Measurements from ENCODE around the gene ANTXR1.

The ANTXR1 gene

DNA sequence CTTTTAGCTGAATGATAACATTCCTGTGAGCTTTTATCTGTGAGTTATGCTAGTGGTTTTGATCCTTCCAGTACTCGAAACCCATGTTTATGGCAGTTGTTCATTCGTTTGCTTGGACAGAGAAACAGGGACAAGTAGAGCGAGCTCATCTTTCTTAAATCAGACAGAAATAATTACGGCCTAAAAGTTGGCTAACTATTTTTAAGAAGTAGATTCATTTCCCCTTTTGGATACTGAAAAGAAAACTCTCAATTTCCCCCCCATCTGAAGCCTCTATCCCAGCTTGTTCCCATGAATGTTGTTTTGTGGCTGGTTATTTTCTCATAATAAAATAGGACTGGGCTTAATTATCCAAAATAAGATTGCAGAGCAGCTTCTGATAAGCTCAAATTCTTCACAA is 67.1 kb downstream of the ANTXR1 start:
- no peaks in the 10 kb centered on the region for H4K20me1 ChIP-seq (ENCODE audit: insufficient read depth, low read length, poor library complexity, severe bottlenecking)
- H3K4me3 ChIP-seq (ENCODE audit: low read length, poor library complexity, severe bottlenecking), result no peak overlapping the region
- no peaks in the 10 kb centered on the region for H3K79me2 ChIP-seq (ENCODE audit: insufficient read depth, low read length)
- H3K9me3 ChIP-seq (ENCODE audit: insufficient read depth, low read depth, low read length), result no peaks in the 10 kb centered on the region
- H3K4me1 ChIP-seq (ENCODE audit: insufficient read depth, low read length, poor library complexity, severe bottlenecking), result no peaks in the 10 kb centered on the region
- H3K4me2 ChIP-seq (ENCODE audit: low read depth, low read length, poor library complexity, severe bottlenecking), result no peak overlapping the region
- H2AFZ ChIP-seq (ENCODE audit: low read length), result no peak overlapping the region
- no peaks in the 10 kb centered on the region for H3F3A ChIP-seq (ENCODE audit: low read depth)
- no peak overlapping the region for H3K9ac ChIP-seq (ENCODE audit: low read depth, low read length, poor library complexity, severe bottlenecking)
- H3K36me3 ChIP-seq (ENCODE audit: insufficient read depth, low read length), result peaks cover 36% of the 10 kb centered on the region; the same call in 1 of the 2 replicates
- TF ChIP-seq, protein P1, sequence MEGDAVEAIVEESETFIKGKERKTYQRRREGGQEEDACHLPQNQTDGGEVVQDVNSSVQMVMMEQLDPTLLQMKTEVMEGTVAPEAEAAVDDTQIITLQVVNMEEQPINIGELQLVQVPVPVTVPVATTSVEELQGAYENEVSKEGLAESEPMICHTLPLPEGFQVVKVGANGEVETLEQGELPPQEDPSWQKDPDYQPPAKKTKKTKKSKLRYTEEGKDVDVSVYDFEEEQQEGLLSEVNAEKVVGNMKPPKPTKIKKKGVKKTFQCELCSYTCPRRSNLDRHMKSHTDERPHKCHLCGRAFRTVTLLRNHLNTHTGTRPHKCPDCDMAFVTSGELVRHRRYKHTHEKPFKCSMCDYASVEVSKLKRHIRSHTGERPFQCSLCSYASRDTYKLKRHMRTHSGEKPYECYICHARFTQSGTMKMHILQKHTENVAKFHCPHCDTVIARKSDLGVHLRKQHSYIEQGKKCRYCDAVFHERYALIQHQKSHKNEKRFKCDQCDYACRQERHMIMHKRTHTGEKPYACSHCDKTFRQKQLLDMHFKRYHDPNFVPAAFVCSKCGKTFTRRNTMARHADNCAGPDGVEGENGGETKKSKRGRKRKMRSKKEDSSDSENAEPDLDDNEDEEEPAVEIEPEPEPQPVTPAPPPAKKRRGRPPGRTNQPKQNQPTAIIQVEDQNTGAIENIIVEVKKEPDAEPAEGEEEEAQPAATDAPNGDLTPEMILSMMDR (conservative IDR thresholded peaks at IDR 0.05; ENCODE audit: low read length), result no peak
- TF ChIP-seq EZH2phosphoT487 (IDR thresholded peaks at IDR 0.05; ENCODE audit: borderline replicate concordance), result no peak
- no peaks in the 10 kb centered on the region for H3K9me2 ChIP-seq (replicated peaks; ENCODE audit: low read depth, low read length)
- no peaks in the 10 kb centered on the region for H3K27me3 ChIP-seq (ENCODE audit: insufficient read depth, low read length, poor library complexity, severe bottlenecking)

DNA sequence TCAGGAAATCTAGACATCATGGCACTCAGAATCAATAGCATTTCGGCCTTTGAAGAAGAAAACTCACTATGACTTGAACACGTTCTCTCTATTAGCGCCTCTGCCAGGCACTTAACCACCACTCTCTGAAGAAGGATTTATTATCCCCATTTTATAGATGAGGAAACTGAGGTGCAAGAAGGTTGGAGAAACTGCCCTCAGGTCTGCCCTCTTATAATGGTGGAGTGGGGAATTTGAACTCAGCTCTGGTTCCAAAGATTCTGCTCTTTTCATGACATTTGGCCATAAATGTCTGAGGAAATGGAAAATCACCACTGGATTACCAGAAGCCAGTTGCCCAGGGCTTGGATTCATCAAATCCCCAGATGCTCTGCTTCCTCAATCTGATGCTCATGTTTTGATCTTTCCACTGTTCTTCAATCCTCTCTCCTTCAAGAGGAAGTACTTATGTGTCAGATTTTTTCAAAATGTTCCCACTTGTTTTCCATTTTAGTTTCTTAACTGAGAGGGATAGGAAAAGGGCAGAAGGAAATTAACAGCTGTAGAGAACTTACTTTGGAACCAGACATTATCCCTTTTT is 68.1 kb downstream of the ANTXR1 start:
- Histone ChIP-seq H3K79me2 (ENCODE audit: insufficient read depth, low read length) (no peaks in the 10 kb centered on the region), H3K9me3 (ENCODE audit: insufficient read depth, low read depth, low read length) (no peaks in the 10 kb centered on the region), H4K20me1 (ENCODE audit: insufficient read depth, low read length, poor library complexity, severe bottlenecking) (no peaks in the 10 kb centered on the region), H3K4me3 (ENCODE audit: low read length, poor library complexity, severe bottlenecking) (no peak overlapping the region), H3K36me3 (ENCODE audit: insufficient read depth, low read length) (peaks cover 28% of the 10 kb centered on the region; the same call in 1 of the 2 replicates), H3K4me2 (ENCODE audit: low read depth, low read length, poor library complexity, severe bottlenecking) (no peak overlapping the region), H3K27me3 (ENCODE audit: insufficient read depth, low read length, poor library complexity, severe bottlenecking) (no peaks in the 10 kb centered on the region), H3K9ac (ENCODE audit: low read depth, low read length, poor library complexity, severe bottlenecking) (no peak overlapping the region), H2AFZ (ENCODE audit: low read length) (no peak overlapping the region), H3K4me1 (ENCODE audit: insufficient read depth, low read length, poor library complexity, severe bottlenecking) (no peaks in the 10 kb centered on the region), H3K9me2 (replicated peaks; ENCODE audit: low read depth, low read length) (no peaks in the 10 kb centered on the region), H3F3A (ENCODE audit: low read depth) (no peaks in the 10 kb centered on the region)
- TF ChIP-seq EZH2phosphoT487 (IDR thresholded peaks at IDR 0.05; ENCODE audit: borderline replicate concordance), result no peak
- TF ChIP-seq, protein P1 (conservative IDR thresholded peaks at IDR 0.05; ENCODE audit: low read length), result no peak

DNA sequence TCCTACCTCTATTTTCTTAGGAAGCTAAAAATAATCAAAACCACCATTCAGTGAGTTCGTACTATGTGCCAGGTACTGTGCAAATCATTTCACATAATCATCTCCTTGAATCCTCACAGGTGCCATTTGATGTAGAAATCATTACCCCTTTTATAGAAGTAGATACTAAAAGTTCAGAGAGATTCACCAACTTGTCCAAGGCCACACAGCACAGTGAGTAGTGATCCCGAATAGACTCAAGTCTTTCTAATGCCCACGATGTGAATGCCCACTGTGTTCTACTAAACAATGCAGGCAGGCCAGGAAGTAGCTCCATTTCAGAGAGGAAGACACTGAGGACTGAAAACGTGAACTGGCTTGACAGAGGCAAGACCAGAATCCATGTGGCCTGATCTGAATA is 68.8 kb downstream of the ANTXR1 start:
- H3K9ac ChIP-seq (ENCODE audit: low read depth, low read length, poor library complexity, severe bottlenecking), result no peak overlapping the region
- H2AFZ ChIP-seq (ENCODE audit: low read length), result no peak overlapping the region
- no peaks in the 10 kb centered on the region for H3K4me1 ChIP-seq (ENCODE audit: insufficient read depth, low read length, poor library complexity, severe bottlenecking)
- H3K27me3 ChIP-seq (ENCODE audit: insufficient read depth, low read length, poor library complexity, severe bottlenecking), result no peaks in the 10 kb centered on the region
- no peaks in the 10 kb centered on the region for H4K20me1 ChIP-seq (ENCODE audit: insufficient read depth, low read length, poor library complexity, severe bottlenecking)
- no peaks in the 10 kb centered on the region for H3K9me3 ChIP-seq (ENCODE audit: insufficient read depth, low read depth, low read length)
- H3K4me3 ChIP-seq (ENCODE audit: low read length, poor library complexity, severe bottlenecking), result no peak overlapping the region
- H3K36me3 ChIP-seq (ENCODE audit: insufficient read depth, low read length), result peaks cover 22% of the 10 kb centered on the region; the same call in 1 of the 2 replicates
- TF ChIP-seq, protein P1 (conservative IDR thresholded peaks at IDR 0.05; ENCODE audit: low read length), result no peak
- TF ChIP-seq EZH2phosphoT487 (IDR thresholded peaks at IDR 0.05; ENCODE audit: borderline replicate concordance), result no peak
- H3K4me2 ChIP-seq (ENCODE audit: low read depth, low read length, poor library complexity, severe bottlenecking), result no peak overlapping the region
- no peaks in the 10 kb centered on the region for H3K9me2 ChIP-seq (replicated peaks; ENCODE audit: low read depth, low read length)
- no peaks in the 10 kb centered on the region for H3K79me2 ChIP-seq (ENCODE audit: insufficient read depth, low read length)
- H3F3A ChIP-seq (ENCODE audit: low read depth), result no peaks in the 10 kb centered on the region
